Activated naive CD8-positive, alpha-beta T cell (primary cell): ENCODE measurements around the gene PLAC8L1.
"Not testable (repeated sequence)": the region's sequence is repeated elsewhere in the genome, so short reads cannot be mapped to it uniquely, and the experiment has no call there.

Source experiments
- H3K27ac Mint-ChIP-seq: one replicate; pipeline ENCODE4 v1.8.0; 2021; ENCODE audit warnings: mixed read lengths
- H3K27me3 Mint-ChIP-seq: one replicate; pipeline ENCODE4 v1.8.0; 2021; ENCODE audit warnings: mixed read lengths
- H3K36me3 Mint-ChIP-seq: one replicate; pipeline ENCODE4 v1.8.0; 2021; ENCODE audit warnings: mixed read lengths
- H3K4me1 Mint-ChIP-seq: one replicate; pipeline ENCODE4 v1.8.0; 2021; ENCODE audit warnings: low read depth, mixed read lengths
- H3K4me3 Mint-ChIP-seq: one replicate; pipeline ENCODE4 v1.8.0; 2021; ENCODE audit warnings: mild to moderate bottlenecking, mixed read lengths
- H3K9me3 Mint-ChIP-seq: one replicate; pipeline ENCODE4 v1.8.0; 2021; ENCODE audit warnings: low read depth, mixed read lengths

Gene PLAC8L1

DNA sequence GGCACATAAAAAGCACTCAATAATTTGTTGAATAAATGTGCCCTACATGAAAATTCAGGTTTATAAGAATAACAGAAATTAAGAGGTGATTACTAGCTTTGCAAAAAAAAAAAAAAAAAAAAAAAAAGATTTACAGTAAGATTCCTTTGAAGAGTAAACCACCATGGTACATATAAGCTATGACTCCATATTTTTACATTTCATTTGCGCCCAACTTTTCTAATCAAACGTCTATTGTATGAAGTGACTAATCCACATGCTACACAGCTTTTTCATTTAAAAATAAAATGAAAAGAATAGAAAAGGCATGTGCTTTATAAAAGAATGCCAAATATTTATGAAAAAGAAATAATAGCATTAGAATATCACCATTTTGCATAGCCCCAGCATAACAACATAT, at the start of gene PLAC8L1:
TSS of gene PLAC8L1 (minus strand) at position 101 of the 400 bp plus-strand sequence. CDS start 1,266 bp downstream, outside the sequence.
- Mint-ChIP-seq H3K4me1 (no peaks in the 10 kb centered on the region), H3K36me3 (peaks cover 16% of the 10 kb centered on the region), H3K4me3 (no peak within 1 kb of the TSS), H3K9me3 (no peaks in the 10 kb centered on the region), H3K27ac (no peak within 1 kb of the TSS), H3K27me3 (no peaks in the 10 kb centered on the region)

DNA sequence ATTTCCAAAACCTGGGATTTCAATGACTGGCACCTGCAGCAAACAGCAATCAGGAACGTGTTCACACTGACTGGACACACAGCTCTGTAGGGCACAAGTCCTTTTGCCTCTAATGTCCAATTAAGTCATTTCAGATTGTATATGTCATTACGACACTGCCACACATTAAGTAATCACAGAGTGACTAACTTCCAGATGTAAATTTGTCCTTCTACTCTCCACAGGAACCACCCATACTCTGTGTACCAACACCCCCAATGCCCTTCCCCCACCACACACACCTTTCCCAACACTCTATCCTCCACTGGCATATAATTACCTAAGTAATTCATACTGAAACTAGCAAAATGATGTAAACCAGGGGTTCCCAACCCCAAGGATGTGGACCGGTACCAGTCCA, 46.6 kb upstream of the PLAC8L1 start:
- Mint-ChIP-seq H3K9me3 (no peaks in the 10 kb centered on the region), H3K4me1 (peaks cover 2% of the 10 kb centered on the region), H3K4me3 (no peak overlapping the region), H3K27ac (no peak overlapping the region), H3K36me3 (peaks cover 22% of the 10 kb centered on the region), H3K27me3 (no peaks in the 10 kb centered on the region)

DNA sequence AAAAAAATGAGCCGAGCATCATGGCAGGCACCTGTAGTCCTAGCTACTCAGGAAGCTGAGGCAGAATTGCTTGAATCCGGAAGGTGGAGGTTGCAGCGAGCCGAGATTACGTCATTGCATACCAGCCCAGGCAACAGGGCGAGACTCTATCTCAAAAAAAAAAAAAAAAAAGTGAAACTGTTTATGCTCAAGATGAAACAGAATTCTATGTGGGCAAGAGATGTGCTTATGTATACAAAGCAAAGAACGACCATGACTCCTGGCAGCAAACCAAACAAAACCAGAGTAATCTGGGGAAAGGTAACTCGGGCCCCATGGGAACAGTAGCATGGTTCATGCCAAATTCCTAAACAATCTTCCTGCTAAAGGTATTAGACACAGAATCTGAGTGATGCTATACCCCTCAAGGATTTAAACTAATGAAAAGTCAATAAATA, 32.6 kb upstream of the PLAC8L1 start:
- no peaks in the 10 kb centered on the region for H3K4me1 Mint-ChIP-seq
- H3K36me3 Mint-ChIP-seq = peaks cover 12% of the 10 kb centered on the region
- H3K27ac Mint-ChIP-seq = no peak overlapping the region
- no peak overlapping the region for H3K4me3 Mint-ChIP-seq
- no peaks in the 10 kb centered on the region for H3K9me3 Mint-ChIP-seq
- H3K27me3 Mint-ChIP-seq = no peaks in the 10 kb centered on the region

GRCh38 chr5:146130440-146131045, 25.2 kb upstream of the PLAC8L1 start:
- Mint-ChIP-seq H3K4me1 (no peaks in the 10 kb centered on the region), H3K9me3 (no peaks in the 10 kb centered on the region), H3K27me3 (no peaks in the 10 kb centered on the region), H3K4me3 (no peak overlapping the region), H3K36me3 (peaks cover 12% of the 10 kb centered on the region), H3K27ac (no peak overlapping the region)

- Mint-ChIP-seq H3K27me3 (no peaks in the 10 kb centered on the region), H3K4me3 (no peak overlapping the region), H3K27ac (peak overlapping the region; percentile 54), H3K4me1 (no peaks in the 10 kb centered on the region), H3K9me3 (no peaks in the 10 kb centered on the region), H3K36me3 (peaks cover 26% of the 10 kb centered on the region)
Observed at GRCh38 chr5:146126068-146126467, 20.7 kb upstream of the PLAC8L1 start.

- no peak overlapping the region for H3K27ac Mint-ChIP-seq
- H3K4me3 Mint-ChIP-seq = no peak overlapping the region
- H3K36me3 Mint-ChIP-seq = peaks cover 34% of the 10 kb centered on the region
- H3K4me1 Mint-ChIP-seq = no peaks in the 10 kb centered on the region
- H3K9me3 Mint-ChIP-seq = no peaks in the 10 kb centered on the region
- H3K27me3 Mint-ChIP-seq = no peaks in the 10 kb centered on the region
Observed at GRCh38 chr5:146124580-146124979, 19.2 kb upstream of the PLAC8L1 start.

GRCh38 chr5:146121451-146121850, 16.1 kb upstream of the PLAC8L1 start:
- H3K4me3 Mint-ChIP-seq, H3K4me1 Mint-ChIP-seq: not testable (repeated sequence)

GRCh38 chr5:146118322-146118721, 12.9 kb upstream of the PLAC8L1 start:
- peaks cover 34% of the 10 kb centered on the region for H3K36me3 Mint-ChIP-seq
- no peak overlapping the region for H3K4me3 Mint-ChIP-seq
- H3K9me3 Mint-ChIP-seq = no peaks in the 10 kb centered on the region
- H3K27ac Mint-ChIP-seq = no peak overlapping the region
- no peaks in the 10 kb centered on the region for H3K27me3 Mint-ChIP-seq
- no peaks in the 10 kb centered on the region for H3K4me1 Mint-ChIP-seq

More at GRCh38 chr5:146121451-146121850, 16.1 kb upstream of the PLAC8L1 start:
- H3K27ac Mint-ChIP-seq, H3K9me3 Mint-ChIP-seq, H3K27me3 Mint-ChIP-seq: not testable (repeated sequence)
- H3K36me3 Mint-ChIP-seq = peaks cover 44% of the 10 kb centered on the region

DNA sequence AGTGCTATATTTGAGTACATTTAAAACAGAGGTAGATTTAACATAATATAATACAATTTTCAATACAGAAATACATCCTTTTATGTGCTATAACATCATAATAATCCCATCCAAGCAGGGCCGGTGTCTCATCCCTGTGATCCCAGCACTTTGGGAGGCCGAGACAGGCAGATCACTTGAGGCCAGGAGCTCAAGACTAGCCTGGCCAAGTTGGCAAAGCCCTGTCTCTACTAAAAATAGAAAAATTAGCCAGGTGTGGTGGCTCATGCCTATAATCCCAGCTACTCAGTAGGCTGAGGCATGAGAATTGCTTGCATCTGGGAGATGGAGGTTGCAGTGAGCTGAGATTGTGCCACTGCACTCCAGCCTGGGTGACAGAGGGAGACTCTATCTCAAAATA, 11.8 kb upstream of the PLAC8L1 start:
- not testable (repeated sequence) for H3K4me3 Mint-ChIP-seq, H3K4me1 Mint-ChIP-seq, H3K27me3 Mint-ChIP-seq, H3K27ac Mint-ChIP-seq, H3K9me3 Mint-ChIP-seq
- peaks cover 27% of the 10 kb centered on the region for H3K36me3 Mint-ChIP-seq

DNA sequence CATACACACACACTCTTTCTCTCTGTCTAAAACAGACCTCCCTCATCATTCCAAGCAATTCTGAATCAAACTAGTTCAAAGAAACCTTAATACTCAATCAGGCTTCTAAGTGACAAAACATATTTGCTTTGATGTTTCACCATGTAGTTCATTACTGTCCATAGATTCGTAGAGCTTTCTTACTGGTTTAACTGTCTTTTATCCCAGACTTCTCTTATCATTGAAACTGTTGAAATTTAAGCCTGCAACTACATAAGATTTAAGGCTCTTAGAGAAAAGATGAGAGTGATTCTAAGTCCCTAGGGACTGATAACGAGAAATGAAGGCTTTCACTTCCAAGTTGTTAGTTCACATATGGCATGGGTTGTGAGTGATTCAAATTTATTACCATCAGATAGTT, 11.0 kb upstream of the PLAC8L1 start:
- no peaks in the 10 kb centered on the region for H3K9me3 Mint-ChIP-seq
- H3K4me1 Mint-ChIP-seq = no peaks in the 10 kb centered on the region
- H3K36me3 Mint-ChIP-seq = peaks cover 21% of the 10 kb centered on the region

GRCh38 chr5:146112476-146112875, 7.1 kb upstream of the PLAC8L1 start:
- H3K4me3 Mint-ChIP-seq = no peak overlapping the region
- H3K9me3 Mint-ChIP-seq = no peaks in the 10 kb centered on the region
- no peaks in the 10 kb centered on the region for H3K4me1 Mint-ChIP-seq
- no peak overlapping the region for H3K27ac Mint-ChIP-seq
- H3K27me3 Mint-ChIP-seq = no peaks in the 10 kb centered on the region
- peaks cover 3% of the 10 kb centered on the region for H3K36me3 Mint-ChIP-seq

More for the DNA sequence above, 11.0 kb upstream of the PLAC8L1 start:
- no peak overlapping the region for H3K4me3 Mint-ChIP-seq
- H3K27me3 Mint-ChIP-seq = no peaks in the 10 kb centered on the region
- no peak overlapping the region for H3K27ac Mint-ChIP-seq

DNA sequence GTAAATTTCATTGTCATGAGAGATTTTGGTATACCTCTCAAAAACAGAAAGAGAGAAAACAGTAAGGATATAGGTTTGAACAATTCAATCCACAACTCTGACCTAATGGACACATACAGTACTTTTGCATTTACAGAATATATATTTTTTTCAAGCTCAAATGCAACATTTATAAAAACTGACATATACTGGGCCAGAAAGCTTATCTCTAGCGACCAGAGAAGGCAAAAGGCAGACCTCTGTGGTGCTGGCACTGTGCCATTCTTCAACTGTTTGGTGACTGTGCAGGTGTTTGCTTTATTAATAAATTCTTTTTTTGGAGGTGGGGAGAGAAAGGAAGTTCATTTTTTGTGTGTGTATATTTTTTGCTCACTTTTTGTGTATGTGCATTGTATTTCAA, 6.0 kb upstream of the PLAC8L1 start:
- Mint-ChIP-seq H3K27me3 (no peaks in the 10 kb centered on the region), H3K27ac (no peak overlapping the region), H3K36me3 (no peaks in the 10 kb centered on the region), H3K9me3 (no peaks in the 10 kb centered on the region), H3K4me1 (no peaks in the 10 kb centered on the region), H3K4me3 (no peak overlapping the region)

DNA sequence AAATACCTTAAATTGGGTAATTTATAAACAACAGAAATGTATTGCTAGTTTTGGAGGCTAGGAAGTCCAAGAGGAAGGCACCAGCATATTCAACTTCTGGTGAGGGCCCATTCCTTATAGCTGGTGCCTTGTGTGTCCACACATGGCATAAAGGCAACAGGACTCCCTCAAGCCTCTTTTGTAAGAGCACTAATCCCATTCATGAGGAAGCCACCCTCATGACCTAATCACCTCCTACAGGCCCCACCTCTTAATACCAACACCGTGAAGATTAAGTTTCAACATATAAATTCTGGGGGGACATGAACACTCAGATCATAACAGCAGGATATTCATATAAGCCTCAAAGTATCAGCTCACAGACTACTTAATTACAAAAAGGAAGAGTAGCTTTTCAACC, 4.0 kb upstream of the PLAC8L1 start:
- peaks cover 5% of the 10 kb centered on the region for H3K36me3 Mint-ChIP-seq
- H3K9me3 Mint-ChIP-seq = no peaks in the 10 kb centered on the region
- H3K4me3 Mint-ChIP-seq = no peak overlapping the region
- H3K27ac Mint-ChIP-seq = no peak overlapping the region
- no peaks in the 10 kb centered on the region for H3K4me1 Mint-ChIP-seq
- H3K27me3 Mint-ChIP-seq = no peaks in the 10 kb centered on the region

DNA sequence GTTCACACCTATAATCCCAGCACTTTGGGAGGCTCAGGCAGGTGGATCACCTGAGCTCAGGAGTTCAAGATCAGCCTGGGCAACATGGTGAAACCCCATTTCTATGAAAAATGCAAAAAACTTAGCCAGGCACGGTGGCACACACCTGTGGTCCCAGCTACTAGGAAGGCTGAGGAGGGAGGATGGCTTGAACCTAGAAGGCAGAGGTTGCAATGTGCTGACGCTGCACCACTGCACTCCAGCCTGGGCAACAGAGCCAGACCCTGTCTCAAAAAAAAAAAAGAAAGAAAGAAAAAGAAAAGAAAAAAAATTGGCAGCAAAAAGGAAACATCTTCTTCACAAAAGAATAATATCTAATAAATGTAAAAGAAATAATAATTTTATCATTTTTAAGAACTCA, 3.5 kb upstream of the PLAC8L1 start:
- H3K27ac Mint-ChIP-seq, H3K36me3 Mint-ChIP-seq, H3K4me3 Mint-ChIP-seq, H3K4me1 Mint-ChIP-seq, H3K27me3 Mint-ChIP-seq, H3K9me3 Mint-ChIP-seq: not testable (repeated sequence)

DNA sequence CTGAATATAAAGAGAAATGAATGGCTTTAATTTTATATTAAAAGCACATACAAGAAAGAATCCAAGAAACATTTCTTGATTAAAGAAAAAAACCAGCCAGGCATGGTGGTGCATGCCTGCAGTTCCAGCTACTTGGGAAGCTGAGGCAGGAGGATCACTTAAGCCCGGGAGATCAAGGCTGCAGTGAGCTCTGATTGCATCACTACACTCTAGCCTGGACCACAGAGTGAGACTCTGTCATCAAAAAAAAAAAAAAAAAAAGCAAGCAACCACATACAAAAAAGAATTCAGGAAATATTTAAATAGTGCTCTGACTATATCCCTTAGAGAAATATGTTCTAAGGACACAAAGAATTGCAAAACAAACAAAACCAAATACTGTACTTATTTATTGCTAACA, 2.5 kb upstream of the PLAC8L1 start:
- peak overlapping the region; percentile 34 for H3K27ac Mint-ChIP-seq
- no peaks in the 10 kb centered on the region for H3K9me3 Mint-ChIP-seq
- H3K4me3 Mint-ChIP-seq = no peak overlapping the region
- no peaks in the 10 kb centered on the region for H3K27me3 Mint-ChIP-seq
- H3K36me3 Mint-ChIP-seq = peaks cover 12% of the 10 kb centered on the region
- H3K4me1 Mint-ChIP-seq = no peaks in the 10 kb centered on the region

GRCh38 chr5:146103594-146103993, 1.8 kb downstream of the PLAC8L1 start:
- H3K27ac Mint-ChIP-seq = no peak overlapping the region
- no peaks in the 10 kb centered on the region for H3K9me3 Mint-ChIP-seq
- H3K4me3 Mint-ChIP-seq = no peak overlapping the region
- H3K27me3 Mint-ChIP-seq = no peaks in the 10 kb centered on the region
- H3K4me1 Mint-ChIP-seq = no peaks in the 10 kb centered on the region
- peaks cover 16% of the 10 kb centered on the region for H3K36me3 Mint-ChIP-seq
